Endothelial cell (in vitro differentiated cells): ENCODE results near the gene LCLAT1. TPM values are rescaled to one million over a fixed set of nuclear protein-coding genes. Genes with fewer than 3 reads are reported as not detected.

Experiments
- DNase-seq: peaks from one replicate; pipeline ENCODE4 v3.0.0; 2021; ENCODE audit warnings: low spot score
- H3K27ac Mint-ChIP-seq: one replicate; pipeline ENCODE4 v1.8.0; 2021; ENCODE audit warnings: mixed read lengths, inconsistent platforms; ENCODE audit not compliant: unreplicated experiment
- H3K27me3 Mint-ChIP-seq: one replicate; pipeline ENCODE4 v1.8.0; 2021; ENCODE audit warnings: mild to moderate bottlenecking, moderate library complexity, mixed read lengths, inconsistent platforms; ENCODE audit not compliant: unreplicated experiment
- H3K36me3 Mint-ChIP-seq: one replicate; pipeline ENCODE4 v1.8.0; 2021; ENCODE audit warnings: mild to moderate bottlenecking, low read depth, mixed read lengths, inconsistent platforms; ENCODE audit not compliant: unreplicated experiment
- H3K4me1 Mint-ChIP-seq: one replicate; pipeline ENCODE4 v1.8.0; 2021; ENCODE audit warnings: mild to moderate bottlenecking, mixed read lengths, inconsistent platforms; ENCODE audit not compliant: unreplicated experiment
- H3K4me3 Mint-ChIP-seq: one replicate; pipeline ENCODE4 v1.8.0; 2021; ENCODE audit warnings: mild to moderate bottlenecking, mixed read lengths, inconsistent platforms; ENCODE audit not compliant: unreplicated experiment
- H3K9me3 Mint-ChIP-seq: one replicate; pipeline ENCODE4 v1.8.0; 2021; ENCODE audit warnings: mixed read lengths, inconsistent platforms; ENCODE audit not compliant: unreplicated experiment
- CTCF ChIP-seq: fragments of 200-600 bp; sonication (generic); IDR thresholded peaks from one replicate; pipeline ENCODE4 v1.5.0; 2021; ENCODE audit warnings: antibody characterized with exemption; ENCODE audit not compliant: unreplicated experiment
- total RNA-seq: library from RNA; stranded (reverse); fragmentation: NEBNext Ultra II Directional; extraction: Animal tissue kit (Norgen Biotek cat#: 25700); gene quantifications from one replicate; pipeline ENCODE4 v1.2.1, GENCODE V29; 2021; ENCODE audit not compliant: unreplicated experiment

Gene LCLAT1
- total RNA-seq, 1 donor from 2014 or later = 20.9 TPM

DNA sequence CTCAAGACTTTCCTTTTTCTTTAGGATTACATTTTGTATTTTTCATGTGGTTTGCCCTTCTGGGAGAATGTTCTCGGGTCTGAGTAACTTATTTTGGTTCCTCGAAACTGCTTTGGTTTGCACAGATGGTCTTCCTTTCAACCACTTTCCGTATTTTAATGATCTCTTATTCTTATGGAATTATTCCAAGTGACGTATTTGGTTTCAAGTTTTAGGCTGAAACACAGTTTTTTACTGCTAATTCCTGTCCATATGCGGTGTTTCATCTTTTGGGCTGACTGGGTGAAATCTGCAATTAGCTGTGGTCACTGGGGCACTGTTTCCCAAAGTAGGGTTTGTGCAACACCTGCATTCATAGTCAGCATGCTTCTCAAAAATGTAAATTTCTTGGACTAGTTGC lies 237.5 kb downstream of the LCLAT1 start:
- Mint-ChIP-seq H3K9me3 (no peaks in the 10 kb centered on the region), H3K27ac (no peak overlapping the region), H3K27me3 (no peaks in the 10 kb centered on the region), H3K4me3 (no peak overlapping the region), H3K4me1 (no peaks in the 10 kb centered on the region), H3K36me3 (no peaks in the 10 kb centered on the region)
- no peak for DNase-seq
- no peak for TF ChIP-seq CTCF

- H3K36me3 Mint-ChIP-seq = no peaks in the 10 kb centered on the region
- no peaks in the 10 kb centered on the region for H3K27me3 Mint-ChIP-seq
- no peak for TF ChIP-seq CTCF
- no peak overlapping the region for H3K27ac Mint-ChIP-seq
- H3K4me3 Mint-ChIP-seq = no peak overlapping the region
- DNase-seq = no peak
- no peaks in the 10 kb centered on the region for H3K4me1 Mint-ChIP-seq
- H3K9me3 Mint-ChIP-seq = no peaks in the 10 kb centered on the region
Measured at GRCh38 chr2:30684996-30685395, 237.9 kb downstream of the LCLAT1 start.

DNA sequence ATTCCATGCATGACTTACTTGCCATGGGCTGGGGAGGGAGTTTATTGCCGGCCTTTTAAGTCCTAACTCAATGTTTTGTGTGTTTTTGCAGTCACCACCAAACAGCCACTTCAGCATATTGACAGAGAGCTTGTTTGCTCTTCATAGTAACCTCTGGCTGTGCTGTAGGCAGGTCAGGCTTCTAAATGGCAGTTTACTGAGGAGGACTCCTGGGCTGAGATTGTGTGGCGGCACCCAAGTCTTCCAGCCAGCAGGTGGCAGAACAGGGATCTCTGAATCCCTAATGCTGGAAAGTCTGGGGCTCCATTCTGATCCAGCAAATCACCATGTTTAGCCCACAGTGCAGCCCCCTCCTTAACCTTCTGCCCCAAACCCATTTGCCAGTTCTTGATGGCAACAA lies 239.0 kb downstream of the LCLAT1 start:
- Mint-ChIP-seq H3K4me1 (no peaks in the 10 kb centered on the region), H3K27ac (no peak overlapping the region), H3K9me3 (no peaks in the 10 kb centered on the region), H3K4me3 (no peak overlapping the region), H3K36me3 (no peaks in the 10 kb centered on the region), H3K27me3 (no peaks in the 10 kb centered on the region)
- no peak for TF ChIP-seq CTCF
- DNase-seq = no peak

- Mint-ChIP-seq H3K4me3 (no peak overlapping the region), H3K36me3 (no peaks in the 10 kb centered on the region), H3K4me1 (no peaks in the 10 kb centered on the region), H3K27ac (no peak overlapping the region), H3K27me3 (peaks cover 2% of the 10 kb centered on the region), H3K9me3 (no peaks in the 10 kb centered on the region)
- no peak for TF ChIP-seq CTCF
- DNase-seq = no peak
Measured at GRCh38 chr2:30686669-30687068, 239.6 kb downstream of the LCLAT1 start.

DNA sequence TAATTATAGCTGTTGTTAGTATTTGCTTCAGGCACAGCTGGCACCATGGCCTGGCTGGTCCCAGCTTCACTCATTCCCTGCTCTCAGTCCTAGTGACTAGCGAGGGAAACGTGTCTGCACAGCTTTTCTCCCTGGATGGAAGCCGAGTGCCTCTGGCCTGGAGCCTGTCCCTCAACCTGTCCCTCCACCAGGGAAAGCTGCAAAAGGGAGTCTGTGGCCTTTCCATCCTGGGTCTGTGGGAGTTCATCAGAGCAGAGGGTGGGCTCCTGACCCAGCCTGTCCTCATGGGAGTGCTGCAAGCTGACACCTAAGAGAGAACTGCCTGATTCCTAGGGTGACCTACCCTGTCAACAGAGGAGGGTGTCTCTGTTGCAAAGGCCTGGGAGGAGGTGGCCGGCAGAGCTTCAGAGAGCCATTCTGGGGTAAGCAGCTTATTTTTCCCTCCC lies 241.9 kb downstream of the LCLAT1 start:
- DNase-seq = no peak
- peaks cover 6% of the 10 kb centered on the region for H3K27me3 Mint-ChIP-seq
- H3K4me1 Mint-ChIP-seq = no peaks in the 10 kb centered on the region
- no peak overlapping the region for H3K27ac Mint-ChIP-seq
- no peaks in the 10 kb centered on the region for H3K36me3 Mint-ChIP-seq
- H3K4me3 Mint-ChIP-seq = no peak overlapping the region
- TF ChIP-seq CTCF = no peak
- no peaks in the 10 kb centered on the region for H3K9me3 Mint-ChIP-seq
